PC-9 (cell line): ENCODE data around the gene PHC2. TPM values are rescaled to one million over a fixed set of nuclear protein-coding genes. Genes with fewer than 3 reads are reported as not detected.

ENCODE experiments used
- BruUV-seq: library from RNA; stranded (reverse); fragments of 400-500 nt; replicated peaks from 2 replicates; lab custom pipeline; 2021; lab: Mats Ljungman, UMichigan
- CTCF ChIA-PET: fragments of 300-600 bp; sonication (Branson Sonifier 250); formaldehyde crosslinking; loops from one replicate; lab custom pipeline; 2022; ENCODE audit warnings: antibody characterized with exemption; lab: Charles Lee
- POLR2A ChIA-PET: fragments of 300-600 bp; sonication (Branson Sonifier 250); formaldehyde crosslinking; loops from one replicate; lab custom pipeline; 2022; ENCODE audit warnings: antibody characterized with exemption; ENCODE audit not compliant: unreplicated experiment; lab: Charles Lee
- DNase-seq, 2 experiments: peaks; one replicate each; pipeline versions ENCODE4 v3.0.0 to v3.0.0-alpha.2; 2015 to 2022; ENCODE audit warnings: mixed read lengths in 1 of 2
- H2AFZ ChIP-seq: fragments of 200-600 bp; sonication (generic); 2 replicates; pipeline ENCODE4 v1.8.1; 2017; ENCODE audit warnings: antibody characterized with exemption
- H3F3A ChIP-seq: fragments of 200-600 bp; sonication (generic); 2 replicates; pipeline ENCODE4 v1.8.1; 2017; ENCODE audit warnings: antibody characterized with exemption, mild to moderate bottlenecking, low read depth; ENCODE audit not compliant: insufficient read depth
- H3K27ac ChIP-seq: fragments of 200-600 bp; sonication (generic); 2 replicates; pipeline ENCODE4 v1.6.1; 2016; ENCODE audit warnings: mixed run types
- H3K27me3 ChIP-seq: fragments of 200-600 bp; sonication (generic); 2 replicates; pipeline ENCODE4 v1.6.1; 2016; ENCODE audit warnings: low read depth, mixed run types; ENCODE audit not compliant: insufficient read depth
- H3K36me3 ChIP-seq: fragments of 200-600 bp; sonication (generic); 2 replicates; pipeline ENCODE4 v1.6.1; 2016; ENCODE audit warnings: low read depth, mixed run types
- H3K4me1 ChIP-seq: fragments of 200-600 bp; sonication (generic); replicated peaks from 2 replicates; pipeline ENCODE4 v1.6.1; 2016; ENCODE audit warnings: mixed run types; ENCODE audit not compliant: insufficient read depth
- H3K4me2 ChIP-seq: fragments of 200-600 bp; sonication (generic); 2 replicates; pipeline ENCODE4 v1.6.1; 2017; ENCODE audit warnings: mixed run types
- H3K4me3 ChIP-seq: fragments of 200-600 bp; sonication (generic); 2 replicates; pipeline ENCODE4 v1.6.1; 2016; ENCODE audit warnings: mixed run types
- H3K79me2 ChIP-seq: fragments of 200-600 bp; sonication (generic); 2 replicates; pipeline ENCODE4 v1.6.1; 2017; ENCODE audit warnings: low read depth, mixed run types
- H3K9me2 ChIP-seq: fragments of 200-600 bp; sonication (generic); 2 replicates; pipeline ENCODE4 v1.8.1; 2017; ENCODE audit warnings: mild to moderate bottlenecking; ENCODE audit not compliant: insufficient read depth
- H3K9me3 ChIP-seq: fragments of 200-600 bp; sonication (generic); 2 replicates; pipeline ENCODE4 v1.8.1; 2016; ENCODE audit warnings: low read depth; ENCODE audit not compliant: insufficient read depth
- H4K20me1 ChIP-seq: fragments of 200-600 bp; sonication (generic); 2 replicates; pipeline ENCODE4 v1.8.1; 2017; ENCODE audit not compliant: insufficient read depth
- CTCF ChIP-seq: fragments of 200-600 bp; sonication (generic); conservative IDR thresholded peaks from 2 replicates; pipeline ENCODE4 v1.6.1; 2017; ENCODE audit warnings: mixed run types, antibody characterized with exemption, mild to moderate bottlenecking, moderate library complexity
- EZH2 ChIP-seq: fragments of 200-600 bp; sonication (generic); IDR thresholded peaks from 2 replicates; pipeline ENCODE4 v1.8.0; 2017; ENCODE audit warnings: antibody characterized with exemption, low read depth
- intact Hi-C: fragments of 100-400 bp; cut with micrococcal nuclease; formaldehyde crosslinking; loops from one replicate; pipeline ENCODE4 v1.10.0; 2022; ENCODE audit not compliant: unreplicated experiment
- total RNA-seq: library from RNA; stranded (reverse); gene quantifications from 2 replicates; pipeline ENCODE4 v1.2.3, GENCODE V29; 2021

The PHC2 gene
- total RNA-seq, 1 experiment from 2014 or later, result 48.1 TPM

DNA sequence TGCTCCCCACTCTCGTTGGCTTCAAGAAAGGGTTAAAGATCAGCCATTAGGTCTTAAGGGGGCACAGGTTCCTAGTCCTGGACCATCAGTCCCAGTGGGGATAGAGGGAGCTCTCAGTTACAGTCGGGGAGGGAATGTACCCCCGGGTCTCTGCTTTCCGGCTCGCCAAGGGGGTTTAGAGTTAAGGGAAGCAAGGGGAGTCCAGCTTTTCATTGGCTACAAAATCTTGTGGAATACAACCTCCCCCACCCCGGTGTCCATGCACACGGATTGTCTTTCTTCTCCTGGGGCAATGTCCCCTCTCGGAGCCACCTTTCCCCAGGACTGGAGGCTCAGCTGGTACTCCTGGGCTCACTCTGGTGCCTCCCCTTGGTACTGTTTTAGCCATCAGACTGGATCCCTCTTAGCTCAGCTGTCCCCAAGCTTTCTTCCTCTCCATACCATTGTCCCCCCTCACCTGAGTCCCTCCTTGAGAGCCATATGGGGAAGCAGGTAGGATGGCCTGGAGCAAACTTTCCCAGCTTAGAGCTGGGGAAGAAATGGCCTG lies 110.2 kb downstream of the PHC2 start, which contains the start of gene A3GALT2:
TSS of gene A3GALT2 (minus strand) at position 480 of the 547 bp plus-strand sequence. CDS start at position 480, 0 bp downstream.
- no peak within 1 kb of the TSS for H3K4me2 ChIP-seq
- H2AFZ ChIP-seq, result no peak within 1 kb of the TSS
- CTCF ChIA-PET, result no interaction called here
- peaks cover 15% of the 10 kb centered on the region for H3K36me3 ChIP-seq
- no peak within 1 kb of the TSS for H3K4me3 ChIP-seq
- no TSS peak for BruUV-seq
- TF ChIP-seq CTCF, result no peak
- TF ChIP-seq EZH2, result no peak
- H3F3A ChIP-seq, result peaks cover 40% of the 10 kb centered on the region; the same call in 1 of the 2 replicates
- no peaks in the 10 kb centered on the region for H3K4me1 ChIP-seq
- H3K9me3 ChIP-seq, result no peaks in the 10 kb centered on the region
- no peaks in the 10 kb centered on the region for H3K79me2 ChIP-seq
- intact Hi-C loops, result no loop called here
- no peaks in the 10 kb centered on the region for H3K27me3 ChIP-seq
- DNase-seq, result no peak
- POLR2A ChIA-PET, result interaction anchor here (0.7 kb wide), 1 partner anchor 622 kb away, joined by 4 read pairs; no protein-coding TSS in a partner anchor
- H4K20me1 ChIP-seq, result peaks cover 9% of the 10 kb centered on the region
- H3K9me2 ChIP-seq, result no peaks in the 10 kb centered on the region
- H3K27ac ChIP-seq, result no peak within 1 kb of the TSS

DNA sequence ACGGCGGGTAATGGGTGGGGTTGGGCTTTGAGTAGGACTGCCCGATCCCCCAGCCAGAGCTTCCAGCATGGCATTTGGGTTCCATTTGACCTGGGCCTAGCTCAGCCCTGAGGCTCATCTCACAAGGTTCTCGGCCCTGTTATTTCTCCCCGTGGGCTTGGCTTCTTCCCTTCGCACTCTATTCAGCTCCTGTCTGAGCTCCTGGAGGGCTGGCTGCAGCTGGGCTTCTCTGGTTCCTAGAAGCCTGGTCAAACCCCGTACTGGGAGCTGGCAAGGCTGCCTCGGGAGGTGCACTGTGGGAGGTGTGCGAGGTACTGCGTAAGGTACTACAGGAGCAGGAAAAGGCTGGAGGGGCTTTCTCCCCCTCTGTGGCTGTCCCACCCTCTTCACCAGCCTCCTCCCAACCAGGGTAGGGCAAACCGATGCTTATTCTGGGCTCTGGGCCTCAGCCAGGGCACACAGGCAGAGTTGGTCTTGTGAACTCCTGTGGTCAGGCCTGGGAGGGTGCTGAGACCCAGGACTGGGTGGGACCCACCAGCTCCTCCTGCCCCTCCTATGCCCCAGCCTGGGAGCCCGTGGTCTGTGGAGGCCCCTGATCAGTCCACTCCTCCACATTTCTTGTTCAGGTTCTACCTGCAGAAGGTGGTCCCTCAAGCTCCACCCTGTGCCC lies 110.8 kb downstream of the PHC2 start:
- no peaks in the 10 kb centered on the region for H3K4me1 ChIP-seq
- H3K9me3 ChIP-seq, result no peaks in the 10 kb centered on the region
- no peaks in the 10 kb centered on the region for H3K79me2 ChIP-seq
- peaks cover 10% of the 10 kb centered on the region for H3K36me3 ChIP-seq
- H4K20me1 ChIP-seq, result peaks cover 5% of the 10 kb centered on the region; the same call in 1 of the 2 replicates
- H3K9me2 ChIP-seq, result no peaks in the 10 kb centered on the region
- H3K4me3 ChIP-seq, result no peak overlapping the region
- peaks cover 34% of the 10 kb centered on the region; the same call in 1 of the 2 replicates for H3F3A ChIP-seq
- H2AFZ ChIP-seq, result no peak overlapping the region
- intact Hi-C loops, result no loop called here
- no peak overlapping the region for H3K4me2 ChIP-seq
- POLR2A ChIA-PET, result interaction anchor here (0.7 kb wide), 1 partner anchor 621 kb away, joined by 4 read pairs; no protein-coding TSS in a partner anchor
- no TSS peak for BruUV-seq
- no peaks in the 10 kb centered on the region for H3K27me3 ChIP-seq
- CTCF ChIA-PET, result no interaction called here
- TF ChIP-seq EZH2 (no peak), CTCF (no peak)
- no peak overlapping the region for H3K27ac ChIP-seq
- DNase-seq, result no peak

DNA sequence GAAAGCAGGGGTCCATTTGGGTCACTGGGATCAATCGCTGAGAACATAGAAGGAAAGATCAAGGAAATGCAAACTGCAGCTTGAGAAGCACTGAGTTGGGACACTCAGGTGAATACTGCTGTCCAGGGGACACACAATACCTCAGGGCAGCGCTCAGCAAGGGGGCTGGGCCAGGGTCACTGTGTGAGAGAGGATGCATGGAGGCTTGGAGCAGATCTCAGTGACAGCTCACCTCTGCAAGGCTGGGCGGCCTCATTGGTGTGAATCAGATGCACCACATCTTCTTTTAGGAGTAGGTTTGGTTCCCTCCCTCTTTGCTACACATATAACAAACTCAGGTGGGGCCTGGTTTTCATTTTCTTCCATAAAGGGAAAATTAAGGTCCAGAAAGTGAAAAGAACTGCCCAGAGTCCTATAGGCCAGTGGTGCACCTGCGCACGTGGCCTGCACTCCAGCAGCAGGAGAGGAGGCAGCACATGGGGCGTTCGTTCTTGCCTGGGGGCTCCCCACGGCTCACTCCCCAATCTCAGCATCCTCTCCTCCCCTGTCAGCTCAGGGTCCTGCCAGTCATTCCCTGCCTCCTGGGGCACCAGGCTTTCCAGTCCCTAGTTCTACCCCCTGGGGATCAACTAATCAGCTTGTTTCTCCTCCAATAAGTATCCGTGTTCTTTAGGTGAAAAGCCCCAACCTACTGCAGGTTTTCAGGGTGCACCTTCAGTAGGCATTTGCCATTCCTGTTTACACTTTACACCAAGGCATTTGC lies 111.5 kb downstream of the PHC2 start:
- Histone ChIP-seq H4K20me1 (no peaks in the 10 kb centered on the region; the same call in 1 of the 2 replicates), H3K36me3 (peaks cover 5% of the 10 kb centered on the region; the same call in 1 of the 2 replicates), H3K79me2 (no peaks in the 10 kb centered on the region), H2AFZ (no peak overlapping the region), H3K27ac (no peak overlapping the region), H3K27me3 (no peaks in the 10 kb centered on the region), H3K4me1 (no peaks in the 10 kb centered on the region), H3K9me2 (no peaks in the 10 kb centered on the region), H3K4me3 (no peak overlapping the region), H3K9me3 (no peaks in the 10 kb centered on the region), H3K4me2 (no peak overlapping the region), H3F3A (peaks cover 30% of the 10 kb centered on the region; the same call in 1 of the 2 replicates)
- intact Hi-C loops, result no loop called here
- no peak for TF ChIP-seq CTCF
- TF ChIP-seq EZH2, result no peak
- POLR2A ChIA-PET, result no interaction called here
- CTCF ChIA-PET, result no interaction called here
- DNase-seq, result no peak
- BruUV-seq, result no TSS peak
